Stimulated activated CD4-positive, alpha-beta T cell treated with anti-CD3 and anti-CD28 coated beads, Interleukin-1b, Interleukin-23, amount 100 ng/mL, for 24 hours (primary cell): ENCODE results near the gene TNC.

Experiments
- DNase-seq, 4 experiments: peaks; one replicate each; pipeline ENCODE4 v3.0.0-alpha.2; 2020; ENCODE audit warnings: low read depth in 4 of 4, low spot score in 1 of 4

The TNC gene

GRCh38 chr9:115117999-115118878, at the start of gene TNC:
Gene TNC (minus strand): TSS chr9:115118157. CDS start chr9:115091018, 27,139 bp downstream.
- no peak for DNase-seq

- no peak for DNase-seq
Observed at GRCh38 chr9:115167175-115167574, 49.2 kb upstream of the TNC start.

- no peak for DNase-seq
Observed at GRCh38 chr9:115165233-115165632, 47.3 kb upstream of the TNC start.

GRCh38 chr9:115164511-115164974, 46.6 kb upstream of the TNC start:
- DNase-seq, result no peak

- DNase-seq, result no peak
Observed at GRCh38 chr9:115162946-115163345, 45.0 kb upstream of the TNC start.

GRCh38 chr9:115161446-115161845, 43.5 kb upstream of the TNC start:
- no peak for DNase-seq

- no peak for DNase-seq
Observed at GRCh38 chr9:115158661-115159481, 40.9 kb upstream of the TNC start.

- DNase-seq, result no peak
Observed at GRCh38 chr9:115157245-115157674, 39.3 kb upstream of the TNC start.

GRCh38 chr9:115155037-115155436, 37.1 kb upstream of the TNC start:
- no peak for DNase-seq

GRCh38 chr9:115154617-115155016, 36.7 kb upstream of the TNC start:
- no peak for DNase-seq

GRCh38 chr9:115152281-115152820, 34.4 kb upstream of the TNC start:
- no peak for DNase-seq

- DNase-seq, result no peak
Observed at GRCh38 chr9:115148721-115149120, 30.8 kb upstream of the TNC start.

GRCh38 chr9:115146581-115147021, 28.6 kb upstream of the TNC start:
- DNase-seq, result no peak

- no peak for DNase-seq
Observed at GRCh38 chr9:115144706-115145105, 26.7 kb upstream of the TNC start.

GRCh38 chr9:115143689-115144088, 25.7 kb upstream of the TNC start:
- DNase-seq, result no peak

- DNase-seq, result no peak
Observed at GRCh38 chr9:115142517-115143270, 24.7 kb upstream of the TNC start.

- DNase-seq, result no peak
Observed at GRCh38 chr9:115142090-115142489, 24.1 kb upstream of the TNC start.

GRCh38 chr9:115141612-115142011, 23.7 kb upstream of the TNC start:
- no peak for DNase-seq

- no peak for DNase-seq
Observed at GRCh38 chr9:115138151-115138550, 20.2 kb upstream of the TNC start.

GRCh38 chr9:115137526-115137925, 19.6 kb upstream of the TNC start:
- DNase-seq, result no peak
